Fibroblast of villous mesenchyme (primary cell): ENCODE data around the gene ALX3. TPM values are rescaled to one million over a fixed set of nuclear protein-coding genes. Genes with fewer than 3 reads are reported as not detected.

ENCODE experiments used
- DNase-seq: peaks from one replicate; pipeline ENCODE4 v3.0.0-alpha.2; 2010; ENCODE audit warnings: low read depth
- H3K4me3 ChIP-seq: 2 replicates; pipeline ENCODE4 v1.5.1; 2011; ENCODE audit warnings: low read depth, mild to moderate bottlenecking, low read length
- total RNA-seq: library from RNA; depleted of rRNA; stranded (reverse); fragments of >200 nt; gene quantifications from 2 replicates; pipeline ENCODE4 v1.2.3, GENCODE V29; 2012
- TF ChIP-seq, protein P1 (sequence below): IDR thresholded peaks from 2 replicates; pipeline ENCODE4 v1.5.1; 2012; ENCODE audit warnings: low read depth, mild to moderate bottlenecking, low read length; ENCODE audit not compliant: insufficient read depth

ALX3 gene
- not detected in 2 replicates for total RNA-seq

DNA sequence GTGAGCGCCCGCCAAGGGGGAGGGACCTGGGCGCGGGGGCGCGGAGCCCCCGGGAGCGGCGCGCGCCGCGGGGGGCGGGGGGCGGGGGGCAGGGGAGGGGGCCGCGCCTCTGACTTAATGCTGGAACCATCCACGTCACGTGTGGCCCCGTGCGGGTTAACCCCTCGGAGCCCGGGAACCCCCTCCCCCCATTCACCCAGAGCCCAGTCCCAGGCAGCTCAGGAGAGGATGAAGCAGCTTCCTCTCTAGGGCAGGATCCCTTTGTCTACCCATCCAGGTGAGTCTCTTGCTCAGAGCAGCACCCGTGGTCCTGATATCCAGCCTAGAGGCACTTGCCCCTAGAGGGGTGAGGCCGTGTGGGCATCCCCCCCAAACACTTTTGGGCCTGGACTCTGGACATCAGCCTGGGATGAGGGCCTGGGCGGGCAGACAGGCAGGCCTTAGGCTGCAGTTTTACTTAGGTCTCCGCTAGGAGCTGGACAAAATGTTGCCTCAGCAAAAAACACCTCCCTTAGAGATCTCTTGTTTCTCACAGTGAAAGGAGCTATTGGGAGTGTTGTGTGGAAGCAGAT, at the start of gene ALX3:
TSS of gene ALX3 (minus strand) at position 2 of the 572 bp plus-strand sequence. CDS start 60 bp downstream, outside the sequence.
- TF ChIP-seq, protein P1, sequence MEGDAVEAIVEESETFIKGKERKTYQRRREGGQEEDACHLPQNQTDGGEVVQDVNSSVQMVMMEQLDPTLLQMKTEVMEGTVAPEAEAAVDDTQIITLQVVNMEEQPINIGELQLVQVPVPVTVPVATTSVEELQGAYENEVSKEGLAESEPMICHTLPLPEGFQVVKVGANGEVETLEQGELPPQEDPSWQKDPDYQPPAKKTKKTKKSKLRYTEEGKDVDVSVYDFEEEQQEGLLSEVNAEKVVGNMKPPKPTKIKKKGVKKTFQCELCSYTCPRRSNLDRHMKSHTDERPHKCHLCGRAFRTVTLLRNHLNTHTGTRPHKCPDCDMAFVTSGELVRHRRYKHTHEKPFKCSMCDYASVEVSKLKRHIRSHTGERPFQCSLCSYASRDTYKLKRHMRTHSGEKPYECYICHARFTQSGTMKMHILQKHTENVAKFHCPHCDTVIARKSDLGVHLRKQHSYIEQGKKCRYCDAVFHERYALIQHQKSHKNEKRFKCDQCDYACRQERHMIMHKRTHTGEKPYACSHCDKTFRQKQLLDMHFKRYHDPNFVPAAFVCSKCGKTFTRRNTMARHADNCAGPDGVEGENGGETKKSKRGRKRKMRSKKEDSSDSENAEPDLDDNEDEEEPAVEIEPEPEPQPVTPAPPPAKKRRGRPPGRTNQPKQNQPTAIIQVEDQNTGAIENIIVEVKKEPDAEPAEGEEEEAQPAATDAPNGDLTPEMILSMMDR: no peak
- no peak within 1 kb of the TSS for H3K4me3 ChIP-seq
- no peak for DNase-seq

DNA sequence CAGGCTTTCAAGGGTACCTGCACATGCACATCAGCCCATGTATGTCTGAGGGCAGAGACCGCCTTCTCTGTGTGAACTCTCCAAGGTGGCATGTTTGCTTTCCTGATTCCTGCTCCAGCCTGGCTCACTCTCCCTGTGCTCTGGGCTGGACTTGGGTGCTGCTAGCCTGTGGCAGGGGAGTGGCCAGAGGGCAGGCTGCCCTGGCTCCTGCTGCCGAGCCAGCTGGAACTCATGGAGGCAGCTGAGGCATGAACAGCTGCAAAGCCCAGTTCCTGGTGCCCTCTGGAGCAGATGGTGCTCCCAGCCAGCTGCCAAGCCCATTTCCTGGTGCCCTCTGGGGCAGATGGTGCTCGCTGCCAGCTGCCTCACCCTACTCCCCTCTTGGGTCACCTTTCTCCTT, 49.4 kb upstream of the ALX3 start:
- H3K4me3 ChIP-seq: no peak overlapping the region
- TF ChIP-seq, protein P1: no peak
- DNase-seq: no peak

DNA sequence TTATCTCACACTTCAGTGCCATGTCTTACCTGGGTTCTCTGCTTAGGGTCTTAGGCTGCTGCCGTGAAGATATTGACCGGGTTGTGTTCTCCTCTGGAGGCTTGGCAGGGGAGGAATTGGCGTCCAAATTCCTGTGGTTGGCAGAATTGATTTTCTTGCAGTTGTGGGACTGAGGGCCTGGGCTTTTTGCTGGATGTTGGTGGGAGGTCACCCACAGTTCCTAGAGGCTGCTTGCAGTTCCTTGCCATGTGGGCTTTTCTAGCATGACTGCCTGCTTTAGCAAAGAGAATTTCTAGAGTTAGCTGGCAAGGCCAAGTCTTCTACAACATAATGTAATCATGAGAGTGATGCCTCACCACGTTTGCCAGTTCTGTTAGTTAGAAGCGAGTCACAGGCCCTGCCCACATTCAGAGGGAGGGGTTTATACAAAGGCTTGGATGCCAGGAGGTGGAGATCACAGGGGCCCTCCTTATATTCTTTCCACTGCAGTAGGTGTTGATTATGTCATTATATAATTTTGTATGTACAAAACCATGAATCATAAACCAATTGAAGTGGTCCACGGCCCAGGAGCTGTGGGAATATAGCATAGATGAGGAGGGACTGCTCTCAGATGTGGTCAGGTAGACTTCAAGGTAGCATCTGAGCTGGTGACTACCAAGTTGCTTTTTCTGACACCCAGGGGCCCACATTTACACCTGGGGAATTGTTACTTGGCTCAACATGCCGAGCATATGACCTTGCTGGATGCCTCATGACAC, 48.3 kb upstream of the ALX3 start:
- no peak for DNase-seq
- TF ChIP-seq, protein P1: no peak
- H3K4me3 ChIP-seq: no peak overlapping the region

DNA sequence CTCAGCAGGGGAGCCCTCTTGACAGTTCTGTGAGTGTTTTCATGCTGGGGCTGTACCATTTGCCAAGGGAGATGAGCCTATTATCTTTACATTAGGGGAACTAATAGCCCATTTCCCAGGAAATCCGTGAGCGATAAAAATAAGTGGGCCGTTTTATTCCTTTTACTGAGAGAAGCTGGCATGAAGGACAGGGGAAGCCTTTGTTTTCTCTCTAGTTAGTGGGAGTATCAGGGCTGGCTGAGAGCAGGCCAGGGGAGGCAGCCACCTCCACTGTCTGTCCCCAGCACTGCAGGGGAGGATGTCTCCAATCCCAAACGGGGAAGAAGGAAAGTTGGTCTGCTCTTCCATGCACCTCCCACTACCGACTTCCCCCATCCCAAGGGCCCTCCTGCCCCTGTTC, 44.3 kb upstream of the ALX3 start:
- no peak overlapping the region for H3K4me3 ChIP-seq
- no peak for DNase-seq
- TF ChIP-seq, protein P1: no peak

DNA sequence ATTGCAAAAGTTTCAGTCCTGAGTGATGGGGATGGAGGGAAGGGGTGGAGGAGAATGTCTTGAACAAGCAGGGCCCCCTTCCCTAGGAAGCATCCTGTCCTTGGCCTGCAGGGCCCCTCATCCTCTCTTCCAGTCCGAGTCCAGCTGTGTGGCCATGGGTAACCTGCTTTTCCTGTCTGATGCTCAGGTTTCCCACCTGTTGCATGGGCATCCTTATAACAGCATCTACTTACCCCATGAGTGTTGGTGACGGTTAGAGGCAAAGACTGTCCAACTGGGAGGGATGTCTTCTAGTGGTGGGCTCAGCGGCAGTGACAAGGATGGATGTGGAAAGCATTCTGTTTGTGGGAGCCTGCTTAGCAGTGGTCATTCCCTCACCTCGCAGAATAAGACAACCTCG, 43.7 kb upstream of the ALX3 start:
- DNase-seq: no peak
- TF ChIP-seq, protein P1: no peak
- no peak overlapping the region for H3K4me3 ChIP-seq

DNA sequence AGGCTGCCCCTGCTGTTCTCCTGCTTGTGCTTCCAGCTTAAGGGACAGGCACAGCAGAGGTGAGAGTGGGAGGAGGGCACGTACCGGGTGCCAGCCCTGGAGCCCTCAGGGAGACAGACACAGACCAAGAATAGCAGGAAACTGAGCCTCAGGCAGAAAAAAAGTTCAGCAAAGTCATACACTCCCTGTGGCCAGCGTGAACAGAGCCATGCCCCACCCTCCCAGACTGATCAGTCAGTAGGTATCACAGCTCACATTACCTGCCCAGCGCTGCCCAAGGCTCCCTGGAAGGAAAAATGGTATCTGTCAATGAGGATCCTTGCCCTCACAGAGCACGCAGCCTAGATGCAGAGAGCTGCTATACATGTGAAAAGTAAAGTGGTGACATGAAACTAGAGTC, 43.1 kb upstream of the ALX3 start:
- TF ChIP-seq, protein P1: no peak
- DNase-seq: no peak
- no peak overlapping the region for H3K4me3 ChIP-seq
